ENCODE measurements around the gene CCDC121. TPM values are rescaled to one million over a fixed set of nuclear protein-coding genes. Genes with fewer than 3 reads are reported as not detected.

The CCDC121 gene
- total RNA-seq, 1 experiment from 2014 or later = 4.7 TPM

GRCh38 chr2:27664154-27664574 lies 35.4 kb upstream of the CCDC121 start:
- peak in 1 of 2 experiments; percentile 42 for DNase-seq
- POLR2A ChIA-PET = interaction anchor here (1.2 to 1.8 kb wide), 2 partner anchors 17 to 41 kb away, joined by 3 to 8 read pairs; no protein-coding TSS in a partner anchor
- Mint-ChIP-seq H3K36me3 (ENCODE audit: insufficient read depth, unreplicated experiment) (peaks cover 70% of the 10 kb centered on the region), H3K27me3 (ENCODE audit: insufficient read depth, unreplicated experiment) (no peaks in the 10 kb centered on the region), H3K4me3 (ENCODE audit: unreplicated experiment) (peak overlapping the region; percentile 99), H3K4me1 (ENCODE audit: low read depth, unreplicated experiment) (peaks cover 14% of the 10 kb centered on the region), H3K27ac (ENCODE audit: unreplicated experiment) (peak overlapping the region; percentile 100), H3K9me3 (ENCODE audit: unreplicated experiment) (no peaks in the 10 kb centered on the region)
- peaks cover 4% of the 10 kb centered on the region; the same call in 1 of the 2 replicates for H3K36me3 ChIP-seq (ENCODE audit: control insufficient read depth, insufficient read depth, low read length)
- H3K9me3 ChIP-seq = no peaks in the 10 kb centered on the region
- no peak for TF ChIP-seq CTCF (IDR thresholded peaks at IDR 0.05; ENCODE audit: insufficient read depth in 1 of 2, low read depth in 1 of 2, low read length in 1 of 2, severe bottlenecking in 1 of 2, unreplicated experiment in 1 of 2)
- peaks cover 6% of the 10 kb centered on the region; the same call in 1 of the 2 replicates for H3K4me1 ChIP-seq
- BruUV-seq (replicated peaks) = TSS peak; percentile 84
- intact Hi-C loops (cut with micrococcal nuclease; ENCODE audit: unreplicated experiment) = no loop called here
- no peaks in the 10 kb centered on the region for H3K27me3 ChIP-seq (replicated peaks; ENCODE audit: control insufficient read depth, insufficient read depth, low read length)
- CTCF ChIA-PET = interaction anchor here (1.0 to 2.4 kb wide), 2 partner anchors 19 to 24 kb away, joined by 4 to 22 read pairs; no protein-coding TSS in a partner anchor
- peak overlapping the region; percentile 60 for H3K4me3 ChIP-seq (ENCODE audit: low read depth, low read length)

GRCh38 chr2:27663285-27664153 lies 34.7 kb upstream of the CCDC121 start, which contains the start of the genes SLC4A1AP and SUPT7L:
Gene SLC4A1AP, plus strand, starts transcription at chr2:27663889. Its CDS starts 26 bp downstream, at chr2:27663915.
Gene SUPT7L, minus strand, starts transcription at chr2:27663614. Its CDS starts 1,422 bp downstream, at chr2:27662192.
- Mint-ChIP-seq H3K27me3 (ENCODE audit: insufficient read depth, unreplicated experiment) (no peaks in the 10 kb centered on the region), H3K9me3 (ENCODE audit: unreplicated experiment) (no peaks in the 10 kb centered on the region), H3K36me3 (ENCODE audit: insufficient read depth, unreplicated experiment) (peaks cover 68% of the 10 kb centered on the region), H3K4me3 (ENCODE audit: unreplicated experiment) (peak within 1 kb of the TSS; percentile 99), H3K4me1 (ENCODE audit: low read depth, unreplicated experiment) (peaks cover 14% of the 10 kb centered on the region), H3K27ac (ENCODE audit: unreplicated experiment) (peak within 1 kb of the TSS; percentile 100)
- ChIA-PET POLR2A (interaction anchor here (0.7 to 1.8 kb wide), 6 partner anchors 15 to 413 kb away, joined by 3 to 11 read pairs (median 3); no protein-coding TSS in a partner anchor), CTCF (interaction anchor here (0.5 to 2.4 kb wide), 4 partner anchors 20 to 254 kb away, joined by 3 to 22 read pairs (median 4); partner anchors contain the start of gene PPM1G)
- Histone ChIP-seq H3K4me1 (peaks cover 6% of the 10 kb centered on the region; the same call in 1 of the 2 replicates), H3K9me3 (no peaks in the 10 kb centered on the region), H3K4me3 (ENCODE audit: low read depth, low read length) (peak within 1 kb of the TSS; percentile 60), H3K27me3 (replicated peaks; ENCODE audit: control insufficient read depth, insufficient read depth, low read length) (no peaks in the 10 kb centered on the region), H3K36me3 (ENCODE audit: control insufficient read depth, insufficient read depth, low read length) (peaks cover 4% of the 10 kb centered on the region; the same call in 1 of the 2 replicates)
- intact Hi-C loops (cut with micrococcal nuclease; ENCODE audit: unreplicated experiment) = loop anchor here (2.0 kb wide), 1 partner anchor 35 kb away; the partner anchor contains the start of genes CCDC121 and GPN1
- TF ChIP-seq CTCF (IDR thresholded peaks at IDR 0.05; ENCODE audit: insufficient read depth in 1 of 2, low read depth in 1 of 2, low read length in 1 of 2, severe bottlenecking in 1 of 2, unreplicated experiment in 1 of 2) = peak in 1 of 2 experiments; percentile 6
- no TSS peak for BruUV-seq (replicated peaks)
- DNase-seq = peak; percentile 84 to 85

- CTCF ChIA-PET = no interaction called here
- H3K36me3 Mint-ChIP-seq (ENCODE audit: insufficient read depth, unreplicated experiment) = peaks cover 60% of the 10 kb centered on the region
- H3K36me3 ChIP-seq (ENCODE audit: control insufficient read depth, insufficient read depth, low read length) = peaks cover 9% of the 10 kb centered on the region
Observed at GRCh38 chr2:27661371-27661770, 32.6 kb upstream of the CCDC121 start.

More at GRCh38 chr2:27661371-27661770, 32.6 kb upstream of the CCDC121 start:
- Mint-ChIP-seq H3K27ac (ENCODE audit: unreplicated experiment) (no peak overlapping the region), H3K9me3 (ENCODE audit: unreplicated experiment) (no peaks in the 10 kb centered on the region), H3K4me1 (ENCODE audit: low read depth, unreplicated experiment) (peaks cover 14% of the 10 kb centered on the region), H3K4me3 (ENCODE audit: unreplicated experiment) (no peak overlapping the region), H3K27me3 (ENCODE audit: insufficient read depth, unreplicated experiment) (no peaks in the 10 kb centered on the region)
- no peak for TF ChIP-seq CTCF (IDR thresholded peaks at IDR 0.05; ENCODE audit: insufficient read depth in 1 of 2, low read depth in 1 of 2, low read length in 1 of 2, severe bottlenecking in 1 of 2, unreplicated experiment in 1 of 2)
- BruUV-seq (replicated peaks) = no TSS peak
- Histone ChIP-seq H3K4me3 (ENCODE audit: low read depth, low read length) (no peak overlapping the region), H3K4me1 (peaks cover 6% of the 10 kb centered on the region; the same call in 1 of the 2 replicates), H3K9me3 (no peaks in the 10 kb centered on the region), H3K27me3 (replicated peaks; ENCODE audit: control insufficient read depth, insufficient read depth, low read length) (no peaks in the 10 kb centered on the region)
- POLR2A ChIA-PET = no interaction called here
- intact Hi-C loops (cut with micrococcal nuclease; ENCODE audit: unreplicated experiment) = no loop called here
- no peak for DNase-seq

Measured in Caco-2 (cell line).